Measurements from ENCODE around the gene GNAS.

The GNAS gene

DNA sequence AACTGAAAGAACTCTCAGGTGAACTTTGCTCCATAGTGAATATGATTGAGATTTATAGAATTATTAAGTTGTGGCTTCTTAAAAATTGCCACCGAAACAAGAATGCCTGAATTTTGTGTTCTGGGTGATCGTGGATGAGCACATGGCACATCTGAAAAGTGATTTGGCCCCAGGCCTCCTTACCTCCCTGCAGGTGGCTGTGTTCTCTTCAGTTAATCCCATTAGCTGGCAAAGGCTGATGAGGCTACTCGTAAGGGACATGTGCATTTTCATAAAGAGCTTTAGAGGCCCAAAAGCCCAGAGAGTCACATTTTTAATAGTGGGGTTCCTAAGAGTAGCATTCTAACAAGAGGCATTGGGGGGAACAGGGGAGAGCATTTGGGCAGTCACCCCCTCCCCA lies 22.6 kb downstream of the GNAS start:
- no peak for DNase-seq (ENCODE audit: low read depth)
- H3K4me3 ChIP-seq (ENCODE audit: low read depth, low read length) = no peak overlapping the region
- TF ChIP-seq POLR2A (IDR thresholded peaks at IDR 0.05; ENCODE audit: extremely low read depth, insufficient read length) (no peak), MYC (IDR thresholded peaks at IDR 0.05; ENCODE audit: low read depth, low read length) (no peak)
- TF ChIP-seq, protein P1, sequence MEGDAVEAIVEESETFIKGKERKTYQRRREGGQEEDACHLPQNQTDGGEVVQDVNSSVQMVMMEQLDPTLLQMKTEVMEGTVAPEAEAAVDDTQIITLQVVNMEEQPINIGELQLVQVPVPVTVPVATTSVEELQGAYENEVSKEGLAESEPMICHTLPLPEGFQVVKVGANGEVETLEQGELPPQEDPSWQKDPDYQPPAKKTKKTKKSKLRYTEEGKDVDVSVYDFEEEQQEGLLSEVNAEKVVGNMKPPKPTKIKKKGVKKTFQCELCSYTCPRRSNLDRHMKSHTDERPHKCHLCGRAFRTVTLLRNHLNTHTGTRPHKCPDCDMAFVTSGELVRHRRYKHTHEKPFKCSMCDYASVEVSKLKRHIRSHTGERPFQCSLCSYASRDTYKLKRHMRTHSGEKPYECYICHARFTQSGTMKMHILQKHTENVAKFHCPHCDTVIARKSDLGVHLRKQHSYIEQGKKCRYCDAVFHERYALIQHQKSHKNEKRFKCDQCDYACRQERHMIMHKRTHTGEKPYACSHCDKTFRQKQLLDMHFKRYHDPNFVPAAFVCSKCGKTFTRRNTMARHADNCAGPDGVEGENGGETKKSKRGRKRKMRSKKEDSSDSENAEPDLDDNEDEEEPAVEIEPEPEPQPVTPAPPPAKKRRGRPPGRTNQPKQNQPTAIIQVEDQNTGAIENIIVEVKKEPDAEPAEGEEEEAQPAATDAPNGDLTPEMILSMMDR (IDR thresholded peaks at IDR 0.05; ENCODE audit: low read depth, low read length) = no peak
- TF ChIP-seq, protein P2, sequence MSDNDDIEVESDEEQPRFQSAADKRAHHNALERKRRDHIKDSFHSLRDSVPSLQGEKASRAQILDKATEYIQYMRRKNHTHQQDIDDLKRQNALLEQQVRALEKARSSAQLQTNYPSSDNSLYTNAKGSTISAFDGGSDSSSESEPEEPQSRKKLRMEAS (IDR thresholded peaks at IDR 0.05; ENCODE audit: low read depth, low read length) = no peak

DNA sequence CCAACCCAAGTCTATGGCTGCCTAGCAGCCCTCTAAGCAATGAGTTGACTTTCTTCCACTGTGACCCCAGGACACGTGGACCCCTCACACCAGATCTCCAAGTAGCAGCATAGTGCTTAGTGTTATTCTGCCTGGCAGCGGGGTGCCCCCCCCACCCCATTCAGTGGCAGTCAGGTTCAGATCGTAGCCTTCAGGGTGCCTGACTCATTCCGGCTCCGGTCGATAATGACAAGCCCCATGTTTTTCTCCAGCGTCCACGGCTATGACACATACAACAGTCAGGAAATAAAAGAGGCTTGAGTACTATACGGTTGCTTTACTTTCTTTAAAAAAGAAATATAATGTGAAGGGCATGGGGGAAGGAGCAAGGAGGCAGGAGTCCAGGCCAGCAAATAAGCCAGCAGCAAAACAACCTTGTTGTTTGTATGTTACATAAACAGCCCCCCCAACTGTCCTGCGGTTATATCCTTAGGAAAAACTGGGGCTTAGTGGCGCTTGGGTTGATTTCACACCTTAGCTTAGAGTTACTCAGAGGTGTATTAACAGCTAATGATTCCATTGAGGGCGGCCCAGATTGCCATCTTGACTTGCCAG lies 23.1 kb downstream of the GNAS start:
- TF ChIP-seq POLR2A (IDR thresholded peaks at IDR 0.05; ENCODE audit: extremely low read depth, insufficient read length) (no peak), MYC (IDR thresholded peaks at IDR 0.05; ENCODE audit: low read depth, low read length) (no peak)
- TF ChIP-seq, protein P1 (IDR thresholded peaks at IDR 0.05; ENCODE audit: low read depth, low read length) = no peak
- TF ChIP-seq, protein P2 (IDR thresholded peaks at IDR 0.05; ENCODE audit: low read depth, low read length) = no peak
- H3K4me3 ChIP-seq (ENCODE audit: low read depth, low read length) = no peak overlapping the region
- no peak for DNase-seq (ENCODE audit: low read depth)

DNA sequence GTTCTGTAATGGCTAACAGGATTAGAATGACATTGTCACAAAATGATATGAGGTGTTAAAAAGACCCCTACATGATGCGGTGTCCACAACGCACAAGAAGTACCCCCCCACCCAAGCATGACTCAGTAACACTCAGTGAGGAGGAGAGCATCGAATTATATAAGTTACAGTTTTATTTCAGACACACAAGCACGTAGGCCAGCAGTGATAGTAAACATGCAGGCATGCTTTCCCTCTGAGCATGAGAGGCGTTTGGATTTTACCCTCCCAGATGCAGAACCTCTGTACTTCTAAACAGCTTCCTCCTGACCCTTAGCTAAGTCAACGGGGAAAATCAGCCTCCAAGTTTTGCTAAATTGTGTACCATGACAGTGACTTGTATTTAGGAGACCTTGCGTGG lies 23.9 kb downstream of the GNAS start:
- DNase-seq (ENCODE audit: low read depth) = no peak
- no peak overlapping the region for H3K4me3 ChIP-seq (ENCODE audit: low read depth, low read length)
- TF ChIP-seq, protein P2 (IDR thresholded peaks at IDR 0.05; ENCODE audit: low read depth, low read length) = no peak
- no peak for TF ChIP-seq POLR2A (IDR thresholded peaks at IDR 0.05; ENCODE audit: extremely low read depth, insufficient read length)
- TF ChIP-seq MYC (IDR thresholded peaks at IDR 0.05; ENCODE audit: low read depth, low read length) = no peak
- TF ChIP-seq, protein P1 (IDR thresholded peaks at IDR 0.05; ENCODE audit: low read depth, low read length) = no peak

DNA sequence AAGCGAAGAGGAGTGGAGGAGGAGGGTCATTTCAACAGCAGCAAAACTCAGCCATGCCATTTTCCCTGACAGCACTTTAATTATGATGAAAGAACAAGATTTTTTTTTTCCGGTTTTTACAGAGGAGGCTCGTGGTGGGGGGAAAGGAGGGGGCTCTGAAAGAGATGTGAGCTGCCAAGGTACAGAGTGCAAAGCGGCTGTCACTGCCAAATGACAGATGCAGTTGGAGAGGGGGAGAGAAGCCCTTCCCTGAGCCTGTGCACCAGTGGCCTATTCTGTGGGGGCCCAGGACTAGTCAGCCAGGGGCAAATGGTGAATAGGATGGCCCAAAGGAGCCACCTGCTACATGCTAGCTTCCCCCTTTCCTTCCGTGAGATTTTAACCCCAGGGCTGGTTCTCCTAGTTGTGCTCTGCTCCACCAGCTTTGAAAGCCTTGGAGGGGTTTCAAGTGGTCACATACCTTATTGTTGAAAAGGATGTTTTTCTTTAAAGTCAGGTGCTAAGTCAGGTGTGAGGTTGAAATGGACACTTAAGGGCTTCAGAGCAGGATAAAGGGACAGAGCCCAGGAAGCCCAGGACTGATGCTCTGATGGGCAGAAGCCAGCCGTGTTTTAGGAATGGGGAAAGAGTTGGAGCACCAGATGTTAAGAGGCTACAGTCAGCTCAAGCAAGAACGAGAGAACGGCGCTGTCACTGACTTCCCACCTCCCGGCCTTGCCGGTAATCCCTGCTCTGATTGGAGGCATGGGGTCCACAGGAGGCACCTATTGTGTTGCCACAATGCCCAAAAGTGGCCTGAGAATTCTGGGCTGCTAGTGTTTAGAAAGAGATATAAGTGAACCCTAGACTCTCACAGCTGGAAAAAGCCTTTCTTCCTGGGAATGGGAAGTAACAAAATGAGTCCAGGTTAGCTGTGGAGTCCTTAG lies 24.8 kb downstream of the GNAS start:
- no peak overlapping the region for H3K4me3 ChIP-seq (ENCODE audit: low read depth, low read length)
- no peak for DNase-seq (ENCODE audit: low read depth)
- TF ChIP-seq, protein P1 (IDR thresholded peaks at IDR 0.05; ENCODE audit: low read depth, low read length) = no peak
- TF ChIP-seq POLR2A (IDR thresholded peaks at IDR 0.05; ENCODE audit: extremely low read depth, insufficient read length) (no peak), MYC (IDR thresholded peaks at IDR 0.05; ENCODE audit: low read depth, low read length) (no peak)
- TF ChIP-seq, protein P2 (IDR thresholded peaks at IDR 0.05; ENCODE audit: low read depth, low read length) = no peak

DNA sequence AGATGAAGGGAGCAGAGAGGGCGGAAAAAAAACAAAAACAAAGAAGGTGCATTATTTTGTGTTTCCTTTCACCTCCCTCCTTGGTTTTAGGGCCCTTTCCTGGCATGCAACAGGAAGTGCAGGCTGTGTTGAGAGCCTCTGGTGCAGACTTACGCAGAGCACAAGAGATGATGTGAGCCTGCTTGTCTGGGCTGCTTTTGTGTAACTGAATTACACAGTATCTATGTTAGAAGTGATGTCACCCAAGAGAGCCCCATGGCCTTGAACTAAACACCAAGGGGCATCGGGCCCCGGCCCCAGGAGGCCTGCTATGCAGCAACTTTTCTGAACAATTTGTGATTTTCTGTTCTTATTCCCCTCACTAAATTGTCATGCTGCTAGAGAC lies 25.5 kb downstream of the GNAS start:
- no peak for TF ChIP-seq POLR2A (IDR thresholded peaks at IDR 0.05; ENCODE audit: extremely low read depth, insufficient read length)
- TF ChIP-seq, protein P2 (IDR thresholded peaks at IDR 0.05; ENCODE audit: low read depth, low read length) = no peak
- TF ChIP-seq MYC (IDR thresholded peaks at IDR 0.05; ENCODE audit: low read depth, low read length) = no peak
- TF ChIP-seq, protein P1 (IDR thresholded peaks at IDR 0.05; ENCODE audit: low read depth, low read length) = no peak
- H3K4me3 ChIP-seq (ENCODE audit: low read depth, low read length) = no peak overlapping the region
- no peak for DNase-seq (ENCODE audit: low read depth)
